Measurements from ENCODE around the gene FNIP1. TPM values are rescaled to one million over a fixed set of nuclear protein-coding genes. Genes with fewer than 3 reads are reported as not detected.
"Not testable (repeated sequence)": the region's sequence is repeated elsewhere in the genome, so short reads cannot be mapped to it uniquely, and the experiment has no call there.

The FNIP1 gene
- 10 to 100 TPM; 36.0 to 42.7 (median 38.5) TPM for total RNA-seq

GRCh38 chr5:131796793-131797693, at the start of gene FNIP1:
Gene FNIP1 (minus strand): TSS chr5:131797017. CDS start chr5:131796921, 96 bp downstream.
- peak within 1 kb of the TSS; percentile 92 to 99 (median 96) for H3K4me3 ChIP-seq
- H3K9me3 ChIP-seq = no peaks in the 10 kb centered on the region
- peak; percentile 99 to 100 for DNase-seq (ENCODE audit: low spot score in 2 of 2)
- H3K27me3 ChIP-seq = no peaks in the 10 kb centered on the region
- H3K27ac ChIP-seq = peak within 1 kb of the TSS; percentile 98 to 100 (median 100)
- TF ChIP-seq EP300 (IDR thresholded peaks at IDR 0.05) (peak; percentile 86 to 100), CTCF (IDR thresholded peaks at IDR 0.05) (peak in 3 of 5 experiments; percentile 8 to 41 (median 30)), POLR2A (IDR thresholded peaks at IDR 0.05) (peak; percentile 97 to 99)
- H3K4me1 ChIP-seq = peaks cover 0 to 43% (median 8%) of the 10 kb centered on the region in 4 donors
- H3K36me3 ChIP-seq = no peaks in the 10 kb centered on the region
- 0 to 1% methylated on average over 58 to 60 of the region's 79 CpGs for WGBS, 2 donors

GRCh38 chr5:131846536-131846935, 49.7 kb upstream of the FNIP1 start:
- 53 to 70% methylated on average over 1 of the region's 1 CpG for WGBS, 2 donors

GRCh38 chr5:131845828-131846227, 49.0 kb upstream of the FNIP1 start:
- H3K4me1 ChIP-seq = no peaks in the 10 kb centered on the region
- no peak overlapping the region for H3K27ac ChIP-seq
- H3K4me3 ChIP-seq = no peak overlapping the region
- H3K36me3 ChIP-seq = no peaks in the 10 kb centered on the region
- H3K9me3 ChIP-seq = peaks cover 0 to 71% (median 8%) of the 10 kb centered on the region in 4 donors
- no peak for DNase-seq (ENCODE audit: low spot score in 2 of 2)
- TF ChIP-seq EP300 (IDR thresholded peaks at IDR 0.05) (no peak), CTCF (IDR thresholded peaks at IDR 0.05) (no peak), POLR2A (IDR thresholded peaks at IDR 0.05) (no peak)
- no peaks in the 10 kb centered on the region for H3K27me3 ChIP-seq

More at GRCh38 chr5:131846536-131846935, 49.7 kb upstream of the FNIP1 start:
- no peak for DNase-seq (ENCODE audit: low spot score in 2 of 2)
- H3K4me1 ChIP-seq = no peaks in the 10 kb centered on the region
- no peaks in the 10 kb centered on the region for H3K36me3 ChIP-seq
- H3K27me3 ChIP-seq = no peaks in the 10 kb centered on the region
- no peak overlapping the region for H3K27ac ChIP-seq
- no peak overlapping the region for H3K4me3 ChIP-seq
- TF ChIP-seq EP300 (IDR thresholded peaks at IDR 0.05) = no peak
- TF ChIP-seq CTCF (IDR thresholded peaks at IDR 0.05) = no peak
- TF ChIP-seq POLR2A (IDR thresholded peaks at IDR 0.05) = no peak
- H3K9me3 ChIP-seq = peaks cover 0 to 71% (median 8%) of the 10 kb centered on the region in 4 donors

DNA sequence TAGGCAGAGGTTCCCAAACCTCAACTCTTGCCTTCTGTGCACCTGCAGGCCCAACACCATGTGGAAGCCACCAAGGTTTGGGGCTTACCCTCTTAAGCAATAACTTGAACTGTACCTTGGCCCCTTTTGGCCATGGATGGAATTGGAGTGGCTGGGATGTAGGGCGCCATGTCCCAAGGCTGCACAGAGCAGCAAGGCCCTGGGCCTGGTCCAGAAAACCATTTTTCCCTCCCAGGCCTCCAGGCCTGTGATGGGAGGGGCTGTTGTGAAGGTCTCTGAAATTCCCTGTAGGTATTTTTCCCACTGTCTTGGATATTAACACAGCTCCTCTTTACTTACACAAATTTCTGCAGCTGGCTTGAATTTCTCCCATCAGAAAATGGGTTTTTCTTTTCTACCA, 46.2 kb upstream of the FNIP1 start:
- not testable (repeated sequence) for H3K36me3 ChIP-seq; DNase-seq (ENCODE audit: low spot score in 2 of 2); H3K27ac ChIP-seq; H3K27me3 ChIP-seq; H3K4me1 ChIP-seq; H3K4me3 ChIP-seq
- WGBS, 2 donors = 87 to 100% methylated on average over 1 of the region's 1 CpG
- peaks cover 0 to 47% (median 8%) of the 10 kb centered on the region in 4 donors for H3K9me3 ChIP-seq

GRCh38 chr5:131832702-131833101, 35.9 kb upstream of the FNIP1 start:
- not testable (repeated sequence) for H3K27ac ChIP-seq; H3K4me1 ChIP-seq; H3K9me3 ChIP-seq; H3K27me3 ChIP-seq; H3K36me3 ChIP-seq; DNase-seq (ENCODE audit: low spot score in 2 of 2); H3K4me3 ChIP-seq
- WGBS, 2 donors = 71 to 89% methylated on average over 2 of the region's 2 CpGs

GRCh38 chr5:131825404-131826013, 28.7 kb upstream of the FNIP1 start:
- DNase-seq (ENCODE audit: low spot score in 2 of 2) = no peak
- Histone ChIP-seq H3K36me3 (no peaks in the 10 kb centered on the region), H3K9me3 (peaks cover 0 to 18% (median 4%) of the 10 kb centered on the region in 4 donors), H3K4me3 (no peak overlapping the region), H3K27ac (no peak overlapping the region), H3K4me1 (no peaks in the 10 kb centered on the region), H3K27me3 (no peaks in the 10 kb centered on the region)
- WGBS, 2 donors = 44 to 45% methylated on average over 2 of the region's 2 CpGs
- TF ChIP-seq CTCF (IDR thresholded peaks at IDR 0.05) = no peak
- TF ChIP-seq POLR2A (IDR thresholded peaks at IDR 0.05) = no peak
- no peak for TF ChIP-seq EP300 (IDR thresholded peaks at IDR 0.05)

Measured in tibial nerve (tissue), 4 donors.